ENCODE data around the gene CIDEC.

Gene CIDEC

DNA sequence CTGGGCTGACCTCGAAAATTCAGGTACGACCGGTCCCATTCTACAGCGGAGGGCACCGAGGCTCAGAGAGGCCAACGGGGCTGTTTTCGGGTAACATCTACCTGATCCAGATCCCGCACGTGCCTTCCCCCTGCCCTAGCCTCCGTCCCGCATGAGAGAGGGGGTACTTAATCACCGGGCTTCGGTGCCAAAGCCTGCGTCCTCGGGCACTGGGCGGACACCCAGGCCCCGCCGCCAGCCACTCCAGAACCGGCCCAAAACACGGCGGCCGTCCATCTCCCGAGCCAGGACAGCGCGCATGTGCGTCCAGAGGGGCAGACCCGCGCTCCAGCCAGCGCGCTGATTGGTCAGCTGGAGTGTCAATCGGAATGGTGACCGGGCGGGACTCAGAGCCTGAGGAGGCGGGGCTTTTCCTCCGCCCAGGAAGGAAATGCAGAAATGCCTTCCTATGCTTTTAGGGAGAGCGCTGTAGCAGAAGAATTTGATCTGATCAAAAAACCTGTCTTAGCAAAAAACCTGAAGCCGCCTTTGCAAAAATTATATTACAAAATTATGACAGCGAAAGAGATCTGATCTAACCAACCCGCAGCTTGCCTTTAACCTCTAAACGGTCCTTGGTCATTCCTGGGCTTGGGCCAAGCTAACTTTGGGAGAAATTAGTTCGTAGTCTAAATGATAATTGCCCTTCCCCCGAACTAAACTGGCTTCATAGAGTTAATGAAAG lies 36.2 kb downstream of the CIDEC start, which contains the start of gene RPUSD3:
Gene RPUSD3, minus strand, starts transcription at position 294 of the 724 bp plus-strand sequence. Its CDS starts 18 bp downstream, at position 276.
- peak; percentile 98 for DNase-seq

DNA sequence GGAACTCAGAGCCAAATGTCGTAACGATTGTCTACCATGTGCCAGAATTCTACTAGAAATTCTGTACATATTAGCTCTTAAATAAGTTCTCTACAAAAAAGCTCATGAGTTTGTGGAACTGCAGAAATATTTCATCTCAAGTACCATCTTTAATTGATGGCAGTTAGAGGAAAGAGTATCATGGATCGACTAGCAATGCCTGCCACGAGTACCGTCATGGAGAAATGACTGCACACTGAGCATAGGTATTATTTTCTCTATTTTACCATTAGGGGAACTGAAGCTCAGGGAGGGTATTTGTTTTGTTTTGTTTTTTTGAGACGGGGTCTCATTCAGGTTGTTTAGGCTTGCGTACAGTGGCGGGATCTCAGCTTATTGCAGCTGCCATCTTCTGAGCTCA lies 39.0 kb downstream of the CIDEC start:
- no peak for DNase-seq

DNA sequence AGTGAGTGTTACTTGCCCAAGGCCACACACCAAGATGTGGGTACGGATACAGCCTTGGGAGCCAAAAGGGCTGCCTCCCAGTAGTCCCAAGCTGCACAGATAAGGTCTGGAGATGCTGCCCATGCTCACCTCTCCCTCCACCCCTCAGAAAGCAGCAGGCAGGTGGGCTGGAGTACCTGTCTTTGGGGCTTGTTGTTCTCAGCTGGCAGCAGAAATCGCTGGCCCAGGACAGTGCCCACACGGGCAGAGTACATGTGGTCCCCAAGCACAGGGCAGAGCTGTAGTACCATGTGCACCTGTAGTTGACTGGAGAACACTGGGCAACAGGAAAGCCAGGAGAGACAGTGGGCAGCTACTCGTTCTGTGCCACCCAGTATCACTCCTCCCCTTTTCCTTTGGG lies 41.2 kb downstream of the CIDEC start:
- DNase-seq, result no peak

DNA sequence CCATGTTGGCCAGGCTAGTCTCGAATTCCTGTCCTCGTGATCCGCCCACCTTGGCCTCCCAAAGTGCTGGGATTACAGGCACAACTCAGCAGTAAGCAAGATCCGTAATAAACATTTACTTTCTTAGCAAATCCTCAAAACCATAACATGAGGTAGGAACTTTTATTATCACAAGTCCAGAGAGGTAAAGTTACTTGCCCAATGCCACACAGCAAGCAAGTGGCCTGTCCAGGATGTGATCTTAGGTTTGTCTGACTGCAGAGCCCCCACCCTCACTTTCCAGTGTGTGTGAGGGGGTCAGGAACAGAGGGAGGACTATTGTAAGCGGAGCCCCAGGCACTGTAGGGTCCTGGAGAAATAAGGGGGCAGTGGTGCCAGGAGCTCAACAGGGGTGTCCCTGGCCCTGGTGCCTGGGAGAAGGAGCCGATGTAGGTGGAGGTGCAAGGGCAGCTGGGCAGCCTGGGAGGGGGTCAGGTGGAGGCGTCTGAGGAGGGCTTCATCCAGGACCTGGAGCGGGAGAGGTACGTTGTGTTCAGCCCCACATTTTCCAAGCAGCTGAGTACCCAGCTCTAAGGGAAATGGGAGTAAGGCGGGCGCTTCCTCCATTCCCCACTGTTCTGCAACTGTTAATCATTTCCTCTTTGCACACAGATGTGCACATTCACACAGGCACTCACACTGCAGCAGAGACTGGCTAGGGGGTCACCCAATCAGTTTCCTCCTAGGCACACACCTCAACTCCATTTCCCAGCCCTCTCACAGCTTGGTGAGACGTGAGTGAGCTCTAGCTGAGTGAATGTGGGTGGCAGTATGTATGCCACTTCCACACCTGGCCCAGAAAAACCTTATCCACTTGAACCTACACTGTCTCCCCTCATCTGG lies 42.1 kb downstream of the CIDEC start:
- peak in 2 of 3 donors; percentile 21 to 23 for DNase-seq

DNA sequence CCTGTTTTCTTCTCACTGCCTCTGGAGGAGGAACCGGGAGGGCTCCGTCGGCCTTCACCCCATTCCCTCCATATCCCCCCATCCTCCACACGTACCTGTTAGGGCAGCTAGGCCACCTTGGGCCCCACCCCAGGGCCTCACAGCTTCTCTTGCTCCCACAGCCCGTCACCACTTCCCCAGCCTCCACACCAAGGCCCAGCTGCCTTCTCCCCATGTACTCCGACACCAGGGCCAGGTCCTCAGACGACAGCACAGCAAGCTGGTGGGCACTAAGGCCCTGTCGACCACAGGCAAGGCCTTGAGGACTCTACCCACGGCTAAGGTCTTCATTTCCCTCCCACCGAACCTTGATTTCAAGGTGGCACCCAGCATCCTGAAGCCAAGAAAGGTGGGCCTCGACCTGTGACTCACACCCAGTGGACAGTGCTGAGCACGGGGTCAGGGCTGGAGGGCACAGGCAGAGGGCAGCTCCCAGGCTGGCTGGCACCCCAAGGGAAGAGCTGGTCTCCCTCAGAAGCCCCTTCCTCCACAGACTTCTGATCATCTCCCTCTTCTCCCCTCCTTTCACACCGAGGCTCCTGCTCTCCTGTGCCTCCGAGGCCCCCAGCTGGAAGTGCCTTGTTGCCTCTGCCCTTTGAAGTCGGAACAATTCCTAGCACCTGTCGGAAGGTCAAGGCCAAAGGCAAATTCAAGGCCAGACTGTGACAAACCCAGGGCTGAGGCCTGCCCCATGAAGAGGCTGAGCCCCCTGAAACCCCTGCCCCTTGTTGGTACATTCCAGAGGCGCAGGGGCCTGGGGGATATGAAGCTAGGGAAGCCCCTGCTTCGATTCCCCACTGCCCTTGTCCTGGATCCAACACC lies 45.3 kb downstream of the CIDEC start:
- no peak for DNase-seq

DNA sequence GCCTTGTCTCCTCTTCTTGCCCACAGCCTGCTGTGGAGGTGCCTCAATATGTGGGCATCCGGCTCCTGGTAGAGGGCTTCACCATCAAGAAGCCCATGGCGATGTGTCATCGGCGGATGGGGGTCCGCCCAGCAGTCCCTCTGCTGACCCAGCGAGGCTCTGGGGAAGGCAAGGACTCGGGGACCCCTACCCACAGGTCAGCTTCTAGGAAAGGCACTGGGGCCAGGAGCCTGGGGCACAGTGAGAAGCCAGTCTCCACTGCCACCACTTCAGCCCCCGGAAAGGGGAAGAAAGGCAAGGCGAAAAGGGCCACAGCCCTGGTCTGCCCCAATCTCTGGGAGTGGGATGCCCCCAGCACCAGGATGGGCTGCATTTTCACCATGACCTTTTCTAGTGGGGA lies 47.0 kb downstream of the CIDEC start:
- DNase-seq, result no peak

DNA sequence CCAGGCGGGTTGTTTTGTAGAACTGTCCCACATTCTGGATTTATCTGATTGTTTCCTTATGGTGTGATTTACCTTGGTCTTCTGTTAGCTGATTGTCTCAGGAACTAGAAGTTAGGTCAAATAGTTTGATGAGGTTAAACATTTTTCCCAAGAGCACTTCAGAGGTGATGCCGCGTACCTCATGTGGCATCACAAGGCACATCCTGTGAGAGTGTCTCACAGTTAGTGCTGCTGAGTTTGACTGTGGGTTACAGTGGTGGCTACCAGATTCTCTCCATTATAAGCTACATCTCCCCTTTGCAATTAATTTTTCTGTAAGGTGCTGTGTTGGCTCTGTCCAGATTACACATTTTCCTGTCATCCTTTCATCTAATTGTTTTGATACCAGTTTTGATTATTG lies 48.8 kb downstream of the CIDEC start:
- DNase-seq, result no peak

DNA sequence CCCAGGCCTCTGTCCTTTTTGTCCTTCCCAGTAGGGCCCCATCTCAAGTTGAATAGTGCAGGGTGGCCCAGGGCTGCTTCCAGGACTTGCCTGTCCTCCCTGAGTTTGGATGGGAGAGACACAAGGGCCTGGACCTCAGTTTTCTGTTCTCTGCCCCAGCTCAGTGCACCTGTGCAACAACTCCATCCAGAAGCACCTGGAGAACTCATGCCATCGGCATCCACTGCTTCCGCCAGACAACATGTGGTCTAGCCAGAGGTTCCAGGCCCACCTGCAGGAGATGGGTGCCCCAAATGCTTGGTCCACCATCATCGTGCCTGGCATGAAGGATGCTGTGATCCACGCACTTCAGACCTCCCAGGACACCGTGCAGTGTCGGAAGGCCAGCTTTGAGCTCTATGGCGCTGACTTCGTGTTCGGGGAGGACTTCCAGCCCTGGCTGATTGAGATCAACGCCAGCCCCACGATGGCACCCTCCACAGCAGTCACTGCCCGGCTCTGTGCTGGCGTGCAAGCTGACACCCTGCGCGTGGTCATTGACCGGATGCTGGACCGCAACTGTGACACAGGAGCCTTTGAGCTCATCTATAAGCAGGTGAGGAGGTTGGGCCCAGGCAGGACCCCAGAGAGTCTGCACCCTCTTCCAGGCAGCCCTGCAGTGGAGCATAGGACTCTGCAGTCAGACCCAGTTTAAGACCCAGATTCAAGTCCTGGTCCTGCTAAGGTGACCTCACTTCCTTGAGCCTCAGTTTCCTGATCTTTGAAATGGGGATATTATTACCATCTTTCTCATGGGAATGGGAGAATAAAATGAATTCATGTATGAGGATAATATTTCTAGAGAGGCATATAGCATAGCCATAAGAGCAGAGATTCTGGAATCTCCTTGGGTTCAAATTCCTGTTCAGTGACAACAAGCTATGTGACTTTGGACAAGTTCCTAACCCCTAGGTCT lies 51.0 kb downstream of the CIDEC start:
- DNase-seq, result no peak

DNA sequence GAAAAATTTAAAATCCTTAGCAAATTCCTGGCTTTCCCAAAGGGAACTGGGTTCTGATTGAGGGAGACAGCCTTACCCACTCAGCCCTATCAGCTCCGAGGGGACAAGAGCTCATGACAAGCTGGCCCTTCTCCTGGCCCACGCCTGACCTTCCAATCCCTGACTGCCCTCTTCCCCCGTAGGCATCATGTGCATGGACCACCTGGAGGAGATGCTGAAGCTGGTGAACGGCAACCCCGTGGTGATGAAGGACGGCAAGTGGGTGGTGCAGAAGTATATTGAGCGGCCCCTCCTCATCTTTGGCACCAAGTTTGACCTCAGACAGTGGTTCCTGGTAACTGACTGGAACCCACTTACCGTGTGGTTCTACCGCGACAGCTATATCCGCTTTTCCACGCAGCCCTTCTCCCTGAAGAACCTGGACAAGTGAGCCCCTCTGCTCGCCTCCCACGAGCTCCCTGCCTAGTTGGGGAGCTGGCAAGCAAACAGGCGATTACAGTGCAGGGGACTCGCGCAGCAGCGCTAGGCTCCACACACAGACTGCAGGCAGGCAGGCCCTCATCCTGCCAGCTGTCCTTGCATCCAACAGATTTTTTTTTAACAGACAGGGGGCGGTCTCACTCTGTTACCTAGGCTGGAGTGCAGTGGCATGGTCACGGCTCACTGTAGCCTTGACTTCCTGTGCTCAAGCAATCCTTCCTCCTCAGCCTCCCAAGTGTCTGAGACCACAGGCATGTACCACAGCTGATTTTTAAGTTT lies 53.1 kb downstream of the CIDEC start:
- DNase-seq, result peak; percentile 17 to 31 (median 28)

DNA sequence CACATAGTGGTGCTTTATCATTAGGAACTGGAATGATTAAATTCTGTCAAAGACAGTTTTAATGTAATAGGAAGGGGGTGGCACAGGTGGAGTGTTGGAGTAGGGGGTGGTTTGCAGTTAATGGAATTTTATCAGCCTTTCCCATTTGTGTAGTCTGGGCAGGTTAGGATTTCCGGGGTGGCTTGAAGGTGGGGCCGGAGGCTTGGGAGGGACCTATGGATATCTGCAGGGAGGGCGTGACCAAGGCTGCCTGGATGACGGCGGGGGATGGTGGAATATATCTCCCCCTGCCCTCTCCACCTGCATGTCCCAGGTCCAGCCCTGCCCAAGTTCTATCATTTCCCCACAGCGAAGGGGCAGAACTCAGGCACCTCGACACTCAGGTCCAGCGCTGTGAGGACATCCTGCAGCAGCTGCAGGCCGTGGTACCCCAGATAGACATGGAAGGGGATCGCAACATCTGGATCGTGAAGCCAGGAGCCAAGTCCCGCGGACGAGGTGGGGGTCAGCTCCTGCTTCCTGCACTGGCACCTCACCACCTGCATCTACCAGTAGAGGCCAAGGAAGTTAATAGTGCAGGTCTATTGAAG lies 54.5 kb downstream of the CIDEC start:
- DNase-seq, result no peak

DNA sequence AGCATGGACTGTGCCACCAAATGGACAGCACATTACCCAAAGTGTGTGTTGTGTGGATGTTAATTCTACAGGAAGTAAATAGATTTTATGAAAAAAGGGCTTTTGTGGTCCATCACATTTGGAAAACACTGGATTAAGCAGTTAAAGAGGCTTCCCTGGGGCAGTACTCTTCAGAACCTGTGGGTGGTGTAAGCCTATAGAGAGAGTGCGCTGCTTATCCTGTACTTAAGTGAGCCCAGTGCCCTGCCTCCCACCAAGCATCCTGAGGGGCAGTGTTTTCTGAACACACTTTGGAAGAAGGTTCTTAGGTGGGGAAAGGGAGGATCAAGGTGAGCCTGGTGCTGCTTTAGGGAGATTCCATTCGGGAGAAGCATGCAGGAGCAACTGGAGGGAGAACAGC lies 59.1 kb downstream of the CIDEC start:
- no peak for DNase-seq

DNA sequence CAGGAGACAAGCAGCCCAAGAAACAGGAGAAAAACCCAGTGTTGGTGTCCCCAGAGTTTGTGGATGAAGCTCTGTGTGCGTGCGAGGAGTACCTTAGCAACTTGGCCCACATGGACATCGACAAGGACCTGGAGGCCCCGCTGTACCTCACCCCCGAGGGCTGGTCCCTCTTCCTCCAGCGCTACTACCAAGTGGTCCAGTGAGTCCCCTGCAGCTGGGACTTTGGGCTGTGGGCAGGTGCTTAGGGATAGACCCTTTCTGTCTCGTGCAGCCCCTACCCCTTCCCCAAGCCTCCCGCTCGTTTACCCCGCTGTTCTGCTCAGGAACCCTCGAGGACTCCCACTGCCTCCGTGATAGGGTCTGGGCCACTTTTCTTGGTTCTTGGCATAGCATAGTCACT lies 59.5 kb downstream of the CIDEC start:
- DNase-seq, result no peak

DNA sequence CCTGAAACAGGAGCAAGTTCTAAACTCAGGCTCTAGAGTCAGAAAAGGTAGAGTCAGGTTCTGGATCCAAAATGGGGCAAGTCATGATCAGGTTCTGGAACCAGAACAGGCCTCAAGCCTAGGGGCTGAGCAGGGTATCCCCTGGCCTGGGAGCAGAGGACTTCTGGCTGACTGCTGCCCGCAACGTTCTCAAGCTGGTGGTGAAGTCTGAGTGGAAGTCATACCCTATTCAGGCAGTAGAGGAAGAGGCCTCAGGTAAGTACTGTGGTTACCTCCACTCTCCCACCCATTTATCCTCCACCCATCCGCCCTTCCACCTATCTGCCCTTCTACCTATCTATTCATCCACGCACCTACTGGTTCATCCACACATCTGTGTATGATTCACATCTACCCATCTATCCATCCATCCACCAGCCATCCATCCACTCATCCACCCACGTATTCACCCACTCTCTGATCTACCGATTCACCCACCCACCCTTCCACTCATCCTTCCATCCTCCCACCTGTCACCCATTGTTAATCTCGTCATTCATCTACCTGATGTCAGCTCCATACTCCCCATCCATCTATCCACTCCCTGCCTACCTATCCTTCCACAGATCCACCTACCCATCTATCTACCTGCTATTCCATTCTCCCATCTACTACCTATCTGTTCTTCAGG lies 61.3 kb downstream of the CIDEC start:
- DNase-seq, result no peak

DNA sequence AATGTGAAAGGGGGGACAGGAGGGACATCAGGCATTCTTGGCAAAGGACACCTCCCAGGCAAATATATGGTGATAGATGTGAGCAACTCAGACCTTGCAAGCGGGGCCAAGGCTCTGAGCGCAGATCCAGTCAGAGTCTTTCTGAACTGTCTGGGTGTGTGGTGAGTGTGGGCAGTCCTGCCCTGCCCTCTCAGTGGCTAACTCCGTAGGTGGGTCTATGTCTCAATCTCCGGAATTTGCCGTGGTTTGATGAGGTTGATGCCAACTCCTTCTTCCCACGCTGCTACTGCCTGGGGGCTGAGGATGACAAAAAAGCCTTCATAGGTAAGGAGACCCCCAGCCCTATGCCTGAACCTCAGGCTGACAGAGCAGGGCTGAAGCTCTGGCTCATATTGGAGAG lies 62.6 kb downstream of the CIDEC start:
- peak; percentile 28 to 39 (median 33) for DNase-seq

Data from suppressor macrophage treated with lipopolysaccharide for 1 hour (primary cell).